ENCODE data around the gene GEMIN7. TPM values are rescaled to one million over a fixed set of nuclear protein-coding genes. Genes with fewer than 3 reads are reported as not detected.

The GEMIN7 gene
- polyA plus RNA-seq, 5 donors = 17.0 to 24.9 (median 21.5) TPM

DNA sequence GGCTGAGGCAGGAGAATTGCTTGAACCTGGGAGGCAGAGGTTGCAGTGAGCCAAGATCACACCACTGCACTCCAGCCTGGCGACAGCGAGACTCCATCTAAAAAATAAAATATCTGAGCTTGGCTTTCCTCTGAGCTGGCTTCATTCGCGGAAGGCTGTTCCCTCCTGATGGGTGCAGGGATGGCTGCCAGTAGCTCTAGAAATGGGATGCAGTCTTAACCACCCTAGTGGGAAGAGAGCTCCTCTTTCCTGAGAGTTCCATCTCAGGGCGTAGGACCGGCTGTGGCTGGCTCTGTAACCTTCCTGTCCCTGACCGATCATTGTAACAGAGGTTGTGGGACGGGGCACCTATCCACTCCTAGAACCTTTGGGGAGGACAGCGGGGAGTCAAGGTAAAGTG, 46.3 kb downstream of the GEMIN7 start:
- no peak for DNase-seq

DNA sequence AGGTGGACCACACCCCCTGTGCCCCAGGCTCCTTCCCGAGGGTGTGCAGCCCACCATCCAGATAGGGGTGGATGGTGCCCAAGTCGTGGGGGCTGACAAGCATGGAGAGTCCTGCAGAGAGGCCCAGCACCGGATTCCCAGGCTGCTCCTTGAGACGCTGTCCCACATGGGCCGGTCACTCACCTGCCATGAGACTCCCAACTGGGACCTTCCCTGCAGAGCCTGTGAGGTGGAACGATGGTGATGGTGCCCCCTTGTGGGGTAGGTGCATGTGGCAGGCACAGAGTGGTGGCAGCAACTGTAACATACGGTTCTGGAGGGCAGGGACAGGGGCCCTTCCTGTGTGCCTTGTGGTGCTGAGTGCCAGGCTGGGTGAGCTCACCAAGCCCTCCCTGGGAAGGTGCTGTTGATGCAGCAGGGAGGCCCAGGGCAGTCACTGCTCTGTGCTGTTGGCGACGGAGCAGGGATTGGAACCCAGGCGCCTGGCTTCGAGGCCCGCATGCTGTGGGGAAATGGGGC, 47.0 kb downstream of the GEMIN7 start:
- no peak for DNase-seq

DNA sequence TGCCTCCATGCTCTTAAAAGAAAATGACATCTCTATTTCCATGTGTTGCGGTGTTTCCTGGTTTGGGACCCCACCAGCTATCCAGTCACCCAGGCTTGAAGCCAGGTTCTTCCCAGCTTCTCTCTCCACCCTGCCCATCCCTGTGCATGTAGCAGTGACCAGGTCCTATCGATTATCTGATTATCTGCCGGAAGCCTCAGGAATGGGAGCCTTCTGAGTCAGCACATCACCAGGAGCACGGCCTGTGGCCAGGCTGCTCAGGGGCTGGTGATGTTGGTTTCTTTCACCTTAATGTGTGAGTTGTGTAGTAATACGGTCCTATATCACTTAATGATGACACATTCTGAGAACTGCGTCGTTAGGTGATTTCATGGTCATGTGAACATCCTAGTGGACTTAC, 47.6 kb downstream of the GEMIN7 start:
- DNase-seq = no peak

DNA sequence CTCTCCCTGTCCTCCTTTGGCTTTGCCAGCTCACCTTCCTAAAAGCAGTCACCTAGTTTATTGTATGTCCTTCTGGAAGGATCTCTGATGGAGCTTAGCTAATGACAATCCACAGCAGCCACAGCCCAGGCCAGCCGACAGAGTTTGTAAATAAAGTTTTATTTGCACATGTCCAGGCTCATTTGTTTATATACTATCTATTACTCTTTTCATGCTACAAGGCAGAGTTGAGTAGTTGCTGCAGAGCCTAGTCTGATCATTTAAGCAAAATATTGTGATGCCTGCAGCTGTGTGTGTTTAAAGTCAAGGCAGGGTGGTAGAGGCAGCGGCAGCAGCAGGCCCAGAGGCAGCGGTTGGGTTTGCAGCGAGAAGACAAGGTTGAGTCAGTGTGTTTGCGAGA, 49.1 kb downstream of the GEMIN7 start:
- DNase-seq = no peak

DNA sequence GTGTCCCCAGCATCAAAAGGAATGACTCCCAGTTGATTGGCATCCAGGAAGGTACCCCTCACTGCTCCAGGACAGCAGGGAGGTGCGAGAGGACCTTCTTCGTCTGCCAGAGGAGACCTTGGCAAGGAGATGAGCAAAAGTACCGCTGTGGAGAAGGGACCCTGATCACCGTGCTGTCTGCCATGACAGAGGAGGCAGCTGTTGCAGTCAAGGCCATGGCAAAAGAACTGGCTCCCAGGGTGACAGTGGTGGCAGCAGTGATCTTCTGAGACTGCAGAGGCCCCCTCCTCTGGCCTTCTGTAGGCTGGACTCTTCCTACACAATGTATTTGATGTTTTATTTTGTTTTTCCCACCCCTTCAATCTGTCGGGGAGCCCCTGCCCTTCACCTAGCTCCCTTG, 49.7 kb downstream of the GEMIN7 start:
- no peak for DNase-seq

DNA sequence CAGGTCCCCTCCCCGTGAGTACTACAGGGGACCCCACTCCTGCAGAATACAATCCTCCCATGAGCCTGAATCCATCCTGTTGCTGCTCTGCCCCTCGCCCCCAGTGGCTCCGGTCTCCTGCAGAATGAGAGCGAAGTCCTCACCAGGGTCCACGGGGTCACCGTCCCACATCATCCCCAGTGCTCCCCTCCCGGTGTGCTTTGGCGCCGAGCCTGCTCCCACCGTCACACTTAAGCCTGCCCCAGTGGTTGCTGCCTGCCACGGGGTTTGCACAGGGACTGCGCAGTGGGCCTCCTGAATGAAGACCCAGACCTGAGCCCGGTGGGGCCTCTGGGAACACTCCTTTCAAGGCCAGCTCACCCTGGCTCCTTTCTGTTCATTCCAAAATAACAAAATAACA, 51.2 kb downstream of the GEMIN7 start:
- no peak for DNase-seq

DNA sequence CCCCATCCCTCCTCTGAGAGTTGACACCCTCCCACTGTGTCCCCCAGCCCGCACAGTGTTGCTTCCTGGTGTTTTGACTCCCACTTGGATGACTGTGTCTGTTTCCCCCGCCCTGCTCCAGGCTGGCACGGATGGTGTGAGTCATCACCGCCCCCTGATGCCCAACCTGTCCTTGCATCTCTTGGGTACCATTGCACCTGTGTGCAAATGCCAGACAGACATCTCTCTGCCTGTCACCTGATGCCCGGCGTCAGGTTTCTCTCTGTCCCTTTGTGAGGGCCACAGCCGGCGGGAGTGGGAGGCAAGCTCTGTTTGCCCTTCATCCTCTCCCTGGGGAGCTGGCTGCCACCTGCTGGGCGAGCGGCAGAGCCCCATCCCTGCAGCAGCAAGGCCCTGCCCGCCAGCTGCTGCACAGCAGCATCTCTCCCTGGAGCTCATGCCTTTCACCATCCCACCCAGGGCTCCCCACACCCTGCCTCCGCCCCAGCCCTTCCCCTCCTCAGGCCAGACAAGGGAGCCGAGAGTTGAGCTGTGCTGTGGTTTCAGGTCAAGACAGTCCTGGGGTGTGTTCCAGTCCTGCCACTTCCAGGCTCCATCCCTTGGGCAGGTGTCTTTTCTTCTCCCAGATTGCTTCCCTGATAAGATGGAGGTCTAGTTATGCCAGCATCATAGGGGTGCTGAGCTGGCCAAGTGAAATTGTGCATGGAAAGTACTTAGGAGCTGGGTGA, 52.0 kb downstream of the GEMIN7 start:
- DNase-seq = no peak

DNA sequence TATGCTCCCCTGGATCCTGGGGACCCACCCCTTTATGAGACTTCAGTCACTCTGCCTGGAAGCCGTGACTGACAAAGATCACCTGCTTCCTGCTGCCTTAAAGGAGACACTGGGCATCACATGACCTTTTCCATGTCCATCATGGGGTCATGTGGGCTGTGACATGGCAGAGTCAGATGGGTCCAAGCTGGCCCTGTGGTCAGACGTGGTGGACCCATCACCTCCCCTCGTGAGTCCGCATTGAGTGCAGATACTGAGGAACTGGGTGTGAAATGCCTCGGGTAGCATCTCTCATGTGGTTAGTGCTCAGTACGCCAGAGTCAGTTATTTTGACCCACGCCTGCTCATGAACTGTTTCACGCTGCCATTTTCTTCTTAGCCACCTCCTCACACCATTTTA, 54.6 kb downstream of the GEMIN7 start:
- no peak for DNase-seq

DNA sequence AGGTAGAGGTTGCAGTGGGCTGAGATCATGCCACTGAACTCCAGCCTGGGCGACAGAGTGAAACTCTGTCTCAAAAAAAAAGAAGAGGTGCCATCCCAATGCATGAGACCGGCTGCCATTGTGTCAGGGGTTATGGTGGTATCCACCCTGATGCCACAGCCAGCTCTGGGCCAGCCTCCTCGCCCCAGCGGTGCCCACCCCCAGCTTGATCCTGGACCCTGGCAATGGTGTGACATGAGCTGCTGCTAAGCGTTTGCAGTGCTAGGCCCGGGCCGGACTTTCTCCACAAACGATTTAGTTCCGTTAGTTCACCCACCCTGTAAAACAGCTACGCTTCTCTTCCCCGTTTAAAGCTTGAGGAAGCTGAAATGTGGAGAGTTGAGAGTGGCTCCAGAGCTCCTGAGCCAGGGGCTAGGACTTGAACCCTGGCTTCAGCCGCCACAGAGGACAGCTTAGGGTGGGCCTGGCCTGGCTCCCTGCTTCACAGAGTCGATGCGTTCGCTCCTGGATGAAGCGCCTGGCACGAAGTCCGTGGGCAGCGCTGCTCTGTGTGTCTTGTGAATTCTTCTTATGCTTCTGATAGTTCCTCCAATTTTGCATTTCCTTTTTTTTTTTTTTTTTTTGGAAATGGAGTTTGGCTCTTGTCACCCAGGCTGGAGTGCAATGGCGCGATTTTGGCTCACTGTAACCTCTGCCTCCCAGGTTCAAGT, 56.3 kb downstream of the GEMIN7 start:
- DNase-seq = no peak

DNA sequence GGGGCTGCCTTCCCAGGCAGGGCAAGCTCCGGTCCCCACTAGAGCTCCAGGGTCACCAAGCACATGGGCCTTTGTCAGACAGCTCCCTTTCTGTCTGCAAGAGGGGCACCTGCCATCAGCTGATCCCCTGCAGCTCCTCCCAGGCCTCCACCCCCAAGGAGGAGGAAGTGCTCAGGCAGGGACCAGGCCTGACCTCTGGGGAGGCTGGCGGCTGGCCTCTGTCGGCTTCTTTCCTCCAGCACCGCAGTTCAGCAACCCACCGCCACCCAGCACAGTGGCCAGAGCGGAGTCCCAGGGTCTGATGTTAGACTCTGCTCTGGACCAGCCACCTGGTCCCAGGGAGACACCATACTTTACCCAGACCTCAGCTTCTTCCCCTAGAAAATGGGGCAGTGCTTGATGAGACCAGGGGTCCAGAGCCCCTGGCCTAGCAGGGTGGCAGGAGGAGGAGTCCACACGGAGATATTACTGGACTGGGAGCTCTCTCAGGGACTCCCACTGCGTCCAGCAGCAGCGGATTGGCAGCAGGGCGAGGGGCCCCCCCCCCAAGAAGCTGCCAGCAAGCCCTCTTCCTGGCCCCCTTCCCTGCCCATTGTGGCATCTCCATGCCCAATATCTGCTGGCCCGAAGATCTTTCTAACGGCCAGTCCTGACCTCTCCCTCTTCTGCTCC, 57.6 kb downstream of the GEMIN7 start:
- no peak for DNase-seq

DNA sequence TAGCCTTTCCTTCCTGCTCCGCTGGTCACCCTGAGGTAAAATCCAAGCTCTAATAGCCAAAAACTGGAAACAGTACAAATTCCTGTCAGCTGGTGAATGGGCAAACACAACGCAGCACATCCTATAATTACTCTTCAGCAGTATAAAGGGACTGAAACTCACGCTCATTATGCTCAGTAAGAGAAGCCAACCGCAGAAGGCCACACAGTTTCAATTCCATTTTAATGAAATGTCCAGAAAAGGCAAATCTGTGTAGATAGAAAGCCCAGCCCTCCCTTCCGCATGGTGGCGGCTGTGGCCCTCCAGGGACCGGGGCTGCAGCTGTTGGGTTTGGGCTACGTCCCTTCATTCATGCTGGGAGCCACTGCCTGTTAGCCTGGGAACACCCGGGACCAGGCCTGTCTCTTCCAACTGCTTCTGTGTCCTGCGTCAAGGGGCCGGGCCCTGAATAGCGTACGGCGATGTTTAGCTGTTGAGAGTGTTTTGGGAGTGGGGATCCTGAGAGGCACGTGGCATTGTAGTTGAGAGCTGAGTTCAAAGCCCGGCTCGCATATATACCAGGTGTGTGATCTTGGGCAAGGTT, 58.2 kb downstream of the GEMIN7 start:
- no peak for DNase-seq

DNA sequence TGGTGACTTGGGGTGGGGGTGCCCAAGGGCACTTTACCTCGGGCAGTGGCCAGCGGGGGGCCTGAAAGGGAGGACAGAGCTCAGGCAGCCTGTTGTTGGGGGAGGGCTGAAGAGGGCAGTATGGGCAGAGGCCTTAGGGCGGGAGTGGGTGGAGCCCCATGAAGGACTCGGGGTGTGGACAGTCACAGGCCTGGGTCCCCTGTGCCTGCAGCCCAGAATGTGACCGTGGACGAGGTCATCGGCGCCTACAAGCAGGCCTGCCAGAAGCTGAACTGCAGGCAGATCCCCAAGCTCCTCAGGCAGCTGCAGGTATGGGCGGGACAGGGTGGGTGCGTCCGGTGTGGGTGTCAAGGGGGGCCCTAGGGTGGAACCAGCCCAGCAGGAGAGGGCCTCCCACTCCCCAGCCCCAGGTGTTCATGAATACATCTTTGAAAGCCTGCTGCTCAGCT, 59.3 kb downstream of the GEMIN7 start:
- DNase-seq = no peak

DNA sequence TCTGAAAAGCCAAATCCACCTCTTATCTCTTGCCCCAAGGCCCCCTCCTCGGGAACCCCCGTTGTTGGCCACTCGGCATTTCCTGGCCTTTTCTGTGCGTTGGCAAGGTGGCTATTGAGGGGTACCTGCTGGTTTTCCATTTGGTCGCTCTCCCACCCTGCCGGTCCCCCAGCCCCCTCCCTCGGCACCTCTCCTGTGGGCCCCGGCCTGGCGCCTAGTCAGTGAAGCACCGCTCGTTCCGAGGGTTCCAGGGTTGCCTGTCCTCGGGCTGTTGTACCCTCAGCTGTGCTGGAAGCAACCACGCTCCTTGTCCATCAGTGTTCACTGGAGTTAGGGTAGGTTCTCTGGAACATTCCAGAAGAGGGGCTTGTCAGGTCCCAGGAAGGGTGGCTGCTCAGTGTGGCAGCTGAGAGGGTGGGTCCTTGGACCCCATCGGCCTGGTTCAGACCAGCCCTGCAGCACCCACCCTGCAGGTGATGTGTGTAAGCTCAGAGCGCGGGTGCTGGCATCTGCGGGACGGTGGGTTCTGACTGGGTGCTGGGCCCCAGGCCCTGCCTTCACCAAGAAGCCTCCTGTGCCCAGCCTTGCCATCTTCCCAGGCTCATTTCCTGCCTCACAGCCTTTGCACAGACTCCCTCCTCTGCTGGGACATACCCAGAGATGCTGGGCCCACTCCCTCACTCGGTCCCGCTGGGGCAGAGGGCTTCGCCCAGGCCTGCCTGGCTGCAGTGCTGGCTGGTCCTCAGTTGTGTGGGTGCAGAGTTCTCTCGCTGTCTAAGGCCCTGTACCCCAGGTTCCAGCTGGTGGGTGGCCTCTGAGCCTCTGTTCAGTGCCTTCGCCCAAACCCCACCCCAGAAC, 60.5 kb downstream of the GEMIN7 start:
- DNase-seq = no peak

DNA sequence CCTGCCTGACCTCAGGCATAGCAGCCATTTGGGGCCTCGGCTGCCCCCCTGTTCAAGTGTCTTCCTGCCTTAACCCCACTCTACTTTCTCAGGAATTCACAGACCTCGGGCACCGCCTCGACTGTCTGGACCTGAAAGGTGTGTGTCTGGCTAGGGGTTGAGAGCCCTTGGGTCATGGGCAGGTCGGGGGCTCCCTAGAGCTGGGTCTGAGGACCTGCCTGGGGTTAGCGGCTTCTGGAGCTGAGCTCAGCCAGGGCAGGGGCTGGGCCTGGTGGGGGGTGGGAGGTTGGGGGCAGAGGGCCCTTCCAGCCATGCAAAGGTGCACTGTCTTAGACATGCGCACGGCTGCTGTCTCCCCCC, 61.1 kb downstream of the GEMIN7 start:
- DNase-seq = no peak

DNA sequence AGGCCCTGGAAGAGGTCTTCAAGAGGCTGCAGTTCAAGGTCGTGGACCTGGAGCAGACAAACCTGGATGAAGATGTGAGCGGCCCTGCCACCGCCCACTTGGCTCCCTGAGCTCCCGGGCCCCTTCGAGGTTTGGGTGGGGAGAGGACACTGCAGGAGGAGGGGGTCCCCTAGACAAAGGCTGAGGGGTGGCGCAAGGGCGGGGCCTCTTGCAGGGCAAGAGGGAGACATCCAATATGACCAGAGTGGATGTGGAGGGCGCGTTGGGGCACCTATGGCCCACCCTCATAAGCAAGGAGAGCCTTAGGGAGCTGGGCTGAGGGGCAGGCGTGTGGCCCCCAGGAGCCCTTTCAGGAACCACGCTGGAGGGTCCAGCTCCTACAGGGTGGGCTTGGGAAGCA, 61.5 kb downstream of the GEMIN7 start:
- no peak for DNase-seq

Other genes with a start within 250 kb of the GEMIN7 start
- 10 to 100 TPM; 65.3 to 86.5 (median 74.5) TPM for gene NECTIN2, start 233.0 kb upstream of the GEMIN7 start, polyA plus RNA-seq (ENCODE audit: insufficient read depth in 1 of 5, insufficient read length in 5 of 5, low replicate concordance in 1 of 5)
- gene TOMM40, start 188.0 kb upstream of the GEMIN7 start, polyA plus RNA-seq (ENCODE audit: insufficient read depth in 1 of 5, insufficient read length in 5 of 5, low replicate concordance in 1 of 5) = 10 to 100 TPM; 29.9 to 51.4 (median 32.4) TPM
- gene APOE, start 173.5 kb upstream of the GEMIN7 start, polyA plus RNA-seq (ENCODE audit: insufficient read depth in 1 of 5, insufficient read length in 5 of 5, low replicate concordance in 1 of 5) = 10 to 100 TPM; 19.3 to 55.8 (median 26.2) TPM
- gene APOC1, start 164.7 kb upstream of the GEMIN7 start, polyA plus RNA-seq (ENCODE audit: insufficient read depth in 1 of 5, insufficient read length in 5 of 5, low replicate concordance in 1 of 5) = 10 to 100 TPM in 4 of 5 donors, 1 to 10 TPM in 1; 7.0 to 16.3 (median 13.2) TPM
- under 1 TPM in 1 of 5 donors, not detected in 4; 0.30 TPM for gene APOC4, start 137.0 kb upstream of the GEMIN7 start, polyA plus RNA-seq (ENCODE audit: insufficient read depth in 1 of 5, insufficient read length in 5 of 5, low replicate concordance in 1 of 5)
- 1 to 10 TPM in 1 of 5 donors, under 1 TPM in 2, not detected in 2; 0.21 to 7.5 (median 0.25) TPM for gene APOC2, start 133.2 kb upstream of the GEMIN7 start, polyA plus RNA-seq (ENCODE audit: insufficient read depth in 1 of 5, insufficient read length in 5 of 5, low replicate concordance in 1 of 5)
- gene CLPTM1, start 123.9 kb upstream of the GEMIN7 start, polyA plus RNA-seq (ENCODE audit: insufficient read depth in 1 of 5, insufficient read length in 5 of 5, low replicate concordance in 1 of 5) = 10 to 100 TPM; 55.4 to 78.7 (median 67.1) TPM
- gene RELB, start 77.8 kb upstream of the GEMIN7 start, polyA plus RNA-seq (ENCODE audit: insufficient read depth in 1 of 5, insufficient read length in 5 of 5, low replicate concordance in 1 of 5) = 1 to 10 TPM; 3.4 to 6.9 (median 4.7) TPM
- 10 to 100 TPM; 62.9 to 92.4 (median 82.9) TPM for gene CLASRP, start 40.2 kb upstream of the GEMIN7 start, polyA plus RNA-seq (ENCODE audit: insufficient read depth in 1 of 5, insufficient read length in 5 of 5, low replicate concordance in 1 of 5)
- 1 to 10 TPM in 2 of 5 donors, under 1 TPM in 3; 0.39 to 2.0 (median 0.93) TPM for gene ZNF296, start 2.8 kb upstream of the GEMIN7 start, polyA plus RNA-seq (ENCODE audit: insufficient read depth in 1 of 5, insufficient read length in 5 of 5, low replicate concordance in 1 of 5)
- 10 to 100 TPM; 15.1 to 31.4 (median 21.0) TPM for gene PPP1R37, start 13.9 kb downstream of the GEMIN7 start, polyA plus RNA-seq (ENCODE audit: insufficient read depth in 1 of 5, insufficient read length in 5 of 5, low replicate concordance in 1 of 5)
- under 1 TPM; 0.10 to 0.19 (median 0.12) TPM for gene NKPD1, start 81.7 kb downstream of the GEMIN7 start, polyA plus RNA-seq (ENCODE audit: insufficient read depth in 1 of 5, insufficient read length in 5 of 5, low replicate concordance in 1 of 5)
- gene TRAPPC6A, start 99.0 kb downstream of the GEMIN7 start, polyA plus RNA-seq (ENCODE audit: insufficient read depth in 1 of 5, insufficient read length in 5 of 5, low replicate concordance in 1 of 5) = 10 to 100 TPM; 18.7 to 37.7 (median 24.4) TPM
- 10 to 100 TPM in 3 of 5 donors, 1 to 10 TPM in 2; 8.3 to 12.7 (median 11.5) TPM for gene BLOC1S3, start 99.5 kb downstream of the GEMIN7 start, polyA plus RNA-seq (ENCODE audit: insufficient read depth in 1 of 5, insufficient read length in 5 of 5, low replicate concordance in 1 of 5)
- gene EXOC3L2, start 166.1 kb downstream of the GEMIN7 start, polyA plus RNA-seq (ENCODE audit: insufficient read depth in 1 of 5, insufficient read length in 5 of 5, low replicate concordance in 1 of 5) = 1 to 10 TPM in 4 of 5 donors, under 1 TPM in 1; 0.84 to 2.8 (median 1.5) TPM
- gene MARK4, start 172.0 kb downstream of the GEMIN7 start, polyA plus RNA-seq (ENCODE audit: insufficient read depth in 1 of 5, insufficient read length in 5 of 5, low replicate concordance in 1 of 5) = 10 to 100 TPM; 24.9 to 40.4 (median 38.9) TPM
- gene CKM, start 243.6 kb downstream of the GEMIN7 start, polyA plus RNA-seq (ENCODE audit: insufficient read depth in 1 of 5, insufficient read length in 5 of 5, low replicate concordance in 1 of 5) = 100 to 1,000 TPM in 1 of 5 donors, 1 to 10 TPM in 2, under 1 TPM in 2; 0.23 to 137 (median 1.3) TPM

Data from right lung (tissue), 5 donors.